Neural cell (in vitro differentiated cells): ENCODE measurements around the gene LRRC3.

ENCODE experiments used
- EP300 ChIP-seq: fragments of 450-650 bp; conservative IDR thresholded peaks from 2 replicates; pipeline ENCODE4 v1.6.1; 2014; ENCODE audit warnings: antibody characterized with exemption, mild to moderate bottlenecking, moderate library complexity; ENCODE audit not compliant: poor library complexity, severe bottlenecking
- EZH2 ChIP-seq: fragments of 200-600, 300-800 bp; shearing (Covaris generic), sonication (generic); IDR thresholded peaks from 2 replicates; pipeline ENCODE4 v1.6.1; 2014; ENCODE audit warnings: antibody characterized with exemption, low read length, borderline replicate concordance, mild to moderate bottlenecking; ENCODE audit not compliant: insufficient read depth, poor library complexity, severe bottlenecking
- POLR2AphosphoS5 ChIP-seq: IDR thresholded peaks from 2 replicates; pipeline ENCODE4 v1.6.1; 2012
- SMC3 ChIP-seq: fragments of 450-650 bp; conservative IDR thresholded peaks from 2 replicates; pipeline ENCODE4 v1.6.1; 2014; ENCODE audit warnings: antibody characterized with exemption, mild to moderate bottlenecking, moderate library complexity; ENCODE audit not compliant: poor library complexity
- TF ChIP-seq, protein P1 (sequence below): fragments of 450-650 bp; IDR thresholded peaks from 2 replicates; pipeline ENCODE4 v1.5.1; 2014; ENCODE audit warnings: antibody characterized with exemption, mild to moderate bottlenecking, moderate library complexity; ENCODE audit not compliant: poor library complexity, severe bottlenecking
- TF ChIP-seq, protein P2 (sequence below): IDR thresholded peaks from 2 replicates; pipeline ENCODE4 v1.6.1; 2012; ENCODE audit warnings: borderline replicate concordance

DNA sequence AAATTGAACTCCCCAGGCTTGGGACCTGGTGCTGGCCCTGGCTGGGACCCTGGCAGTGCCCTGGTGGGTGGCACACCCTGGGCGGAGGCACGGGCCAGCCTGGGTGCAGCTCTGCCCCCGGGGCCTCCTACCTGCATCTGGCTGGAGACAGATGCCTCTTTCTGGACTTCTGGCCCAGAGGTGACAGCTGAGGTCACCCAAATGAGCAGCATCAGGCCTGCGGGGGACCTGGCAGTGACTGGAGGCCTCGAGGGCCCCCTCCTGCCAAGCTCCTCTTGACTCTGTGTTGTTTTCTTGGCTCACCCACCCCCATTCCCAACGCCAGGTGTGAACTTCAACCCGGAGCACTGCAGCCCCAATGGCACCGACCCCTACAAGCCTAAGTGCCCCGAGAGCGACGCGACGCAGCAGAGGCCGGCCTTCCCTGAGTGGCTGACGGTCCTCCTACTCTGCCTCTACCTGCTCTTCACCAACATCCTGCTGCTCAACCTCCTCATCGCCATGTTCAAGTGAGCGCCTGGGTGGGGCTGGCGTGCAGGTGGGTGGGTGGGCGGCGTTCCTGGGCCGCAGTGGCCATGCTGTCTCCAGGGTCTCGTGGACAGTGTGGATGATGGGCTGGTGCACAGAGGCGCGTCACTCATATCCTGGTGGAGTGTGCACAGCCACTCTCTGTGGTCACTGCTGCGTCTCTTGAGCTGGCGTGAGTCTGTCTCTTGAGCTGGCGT is 41.6 kb upstream of the LRRC3 start:
- TF ChIP-seq, protein P1, sequence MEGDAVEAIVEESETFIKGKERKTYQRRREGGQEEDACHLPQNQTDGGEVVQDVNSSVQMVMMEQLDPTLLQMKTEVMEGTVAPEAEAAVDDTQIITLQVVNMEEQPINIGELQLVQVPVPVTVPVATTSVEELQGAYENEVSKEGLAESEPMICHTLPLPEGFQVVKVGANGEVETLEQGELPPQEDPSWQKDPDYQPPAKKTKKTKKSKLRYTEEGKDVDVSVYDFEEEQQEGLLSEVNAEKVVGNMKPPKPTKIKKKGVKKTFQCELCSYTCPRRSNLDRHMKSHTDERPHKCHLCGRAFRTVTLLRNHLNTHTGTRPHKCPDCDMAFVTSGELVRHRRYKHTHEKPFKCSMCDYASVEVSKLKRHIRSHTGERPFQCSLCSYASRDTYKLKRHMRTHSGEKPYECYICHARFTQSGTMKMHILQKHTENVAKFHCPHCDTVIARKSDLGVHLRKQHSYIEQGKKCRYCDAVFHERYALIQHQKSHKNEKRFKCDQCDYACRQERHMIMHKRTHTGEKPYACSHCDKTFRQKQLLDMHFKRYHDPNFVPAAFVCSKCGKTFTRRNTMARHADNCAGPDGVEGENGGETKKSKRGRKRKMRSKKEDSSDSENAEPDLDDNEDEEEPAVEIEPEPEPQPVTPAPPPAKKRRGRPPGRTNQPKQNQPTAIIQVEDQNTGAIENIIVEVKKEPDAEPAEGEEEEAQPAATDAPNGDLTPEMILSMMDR: no peak
- TF ChIP-seq, protein P2, sequence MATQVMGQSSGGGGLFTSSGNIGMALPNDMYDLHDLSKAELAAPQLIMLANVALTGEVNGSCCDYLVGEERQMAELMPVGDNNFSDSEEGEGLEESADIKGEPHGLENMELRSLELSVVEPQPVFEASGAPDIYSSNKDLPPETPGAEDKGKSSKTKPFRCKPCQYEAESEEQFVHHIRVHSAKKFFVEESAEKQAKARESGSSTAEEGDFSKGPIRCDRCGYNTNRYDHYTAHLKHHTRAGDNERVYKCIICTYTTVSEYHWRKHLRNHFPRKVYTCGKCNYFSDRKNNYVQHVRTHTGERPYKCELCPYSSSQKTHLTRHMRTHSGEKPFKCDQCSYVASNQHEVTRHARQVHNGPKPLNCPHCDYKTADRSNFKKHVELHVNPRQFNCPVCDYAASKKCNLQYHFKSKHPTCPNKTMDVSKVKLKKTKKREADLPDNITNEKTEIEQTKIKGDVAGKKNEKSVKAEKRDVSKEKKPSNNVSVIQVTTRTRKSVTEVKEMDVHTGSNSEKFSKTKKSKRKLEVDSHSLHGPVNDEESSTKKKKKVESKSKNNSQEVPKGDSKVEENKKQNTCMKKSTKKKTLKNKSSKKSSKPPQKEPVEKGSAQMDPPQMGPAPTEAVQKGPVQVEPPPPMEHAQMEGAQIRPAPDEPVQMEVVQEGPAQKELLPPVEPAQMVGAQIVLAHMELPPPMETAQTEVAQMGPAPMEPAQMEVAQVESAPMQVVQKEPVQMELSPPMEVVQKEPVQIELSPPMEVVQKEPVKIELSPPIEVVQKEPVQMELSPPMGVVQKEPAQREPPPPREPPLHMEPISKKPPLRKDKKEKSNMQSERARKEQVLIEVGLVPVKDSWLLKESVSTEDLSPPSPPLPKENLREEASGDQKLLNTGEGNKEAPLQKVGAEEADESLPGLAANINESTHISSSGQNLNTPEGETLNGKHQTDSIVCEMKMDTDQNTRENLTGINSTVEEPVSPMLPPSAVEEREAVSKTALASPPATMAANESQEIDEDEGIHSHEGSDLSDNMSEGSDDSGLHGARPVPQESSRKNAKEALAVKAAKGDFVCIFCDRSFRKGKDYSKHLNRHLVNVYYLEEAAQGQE: no peak
- TF ChIP-seq EZH2 (no peak), EP300 (no peak), POLR2AphosphoS5 (no peak), SMC3 (no peak)
